Epithelial cell of esophagus (primary cell): Measurements from ENCODE around the gene CASZ1.

Experiments used
- DNase-seq: peaks from one replicate; pipeline ENCODE4 v3.0.0; 2010; ENCODE audit warnings: low read depth
- H3K4me3 ChIP-seq: 2 replicates; pipeline ENCODE4 v1.5.1; 2011; ENCODE audit warnings: mild to moderate bottlenecking, low read length, control low read depth
- CTCF ChIP-seq: IDR thresholded peaks from 2 replicates; pipeline ENCODE4 v1.5.1; 2011; ENCODE audit warnings: low read depth, mild to moderate bottlenecking, low read length, control low read depth, inconsistent platforms; ENCODE audit not compliant: insufficient read depth; ENCODE audit errors: missing control alignments

Gene CASZ1

GRCh38 chr1:10794724-10795275 is 1.6 kb downstream of the CASZ1 start:
- DNase-seq, result peak; percentile 31
- H3K4me3 ChIP-seq, result peak overlapping the region; percentile 85

DNA sequence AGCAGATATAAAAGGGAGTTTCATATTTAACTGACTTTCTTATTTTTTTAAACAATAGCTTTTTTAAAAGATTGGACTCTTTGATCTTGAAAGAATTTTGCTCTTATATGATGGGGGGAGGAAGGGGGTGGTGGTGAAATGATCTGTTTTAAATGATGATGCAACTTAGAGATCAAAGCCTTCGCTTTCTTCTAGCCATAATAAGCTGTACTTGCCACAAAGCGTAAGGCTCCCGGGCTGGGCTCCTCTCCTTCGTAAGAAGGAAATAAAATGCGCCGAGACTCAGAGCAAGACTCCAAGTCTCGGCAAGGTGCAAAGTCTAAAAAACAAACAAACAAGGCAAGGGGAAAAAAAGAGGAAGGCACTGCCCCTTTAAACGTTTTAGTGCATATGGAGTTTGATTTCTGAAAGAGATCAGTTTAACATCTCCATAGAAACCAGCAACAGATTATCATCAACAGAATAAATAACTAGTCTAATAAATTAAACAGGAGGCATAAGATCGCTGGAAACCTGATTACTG is 3.3 kb downstream of the CASZ1 start:
- peak overlapping the region; percentile 85 for H3K4me3 ChIP-seq
- TF ChIP-seq CTCF, result no peak
- DNase-seq, result peak; percentile 54

More at GRCh38 chr1:10794724-10795275, 1.6 kb downstream of the CASZ1 start:
- TF ChIP-seq CTCF, result no peak

- H3K4me3 ChIP-seq, result no peak overlapping the region
- no peak for DNase-seq
- no peak for TF ChIP-seq CTCF
Measured at GRCh38 chr1:10791105-10791951, 5.1 kb downstream of the CASZ1 start.

DNA sequence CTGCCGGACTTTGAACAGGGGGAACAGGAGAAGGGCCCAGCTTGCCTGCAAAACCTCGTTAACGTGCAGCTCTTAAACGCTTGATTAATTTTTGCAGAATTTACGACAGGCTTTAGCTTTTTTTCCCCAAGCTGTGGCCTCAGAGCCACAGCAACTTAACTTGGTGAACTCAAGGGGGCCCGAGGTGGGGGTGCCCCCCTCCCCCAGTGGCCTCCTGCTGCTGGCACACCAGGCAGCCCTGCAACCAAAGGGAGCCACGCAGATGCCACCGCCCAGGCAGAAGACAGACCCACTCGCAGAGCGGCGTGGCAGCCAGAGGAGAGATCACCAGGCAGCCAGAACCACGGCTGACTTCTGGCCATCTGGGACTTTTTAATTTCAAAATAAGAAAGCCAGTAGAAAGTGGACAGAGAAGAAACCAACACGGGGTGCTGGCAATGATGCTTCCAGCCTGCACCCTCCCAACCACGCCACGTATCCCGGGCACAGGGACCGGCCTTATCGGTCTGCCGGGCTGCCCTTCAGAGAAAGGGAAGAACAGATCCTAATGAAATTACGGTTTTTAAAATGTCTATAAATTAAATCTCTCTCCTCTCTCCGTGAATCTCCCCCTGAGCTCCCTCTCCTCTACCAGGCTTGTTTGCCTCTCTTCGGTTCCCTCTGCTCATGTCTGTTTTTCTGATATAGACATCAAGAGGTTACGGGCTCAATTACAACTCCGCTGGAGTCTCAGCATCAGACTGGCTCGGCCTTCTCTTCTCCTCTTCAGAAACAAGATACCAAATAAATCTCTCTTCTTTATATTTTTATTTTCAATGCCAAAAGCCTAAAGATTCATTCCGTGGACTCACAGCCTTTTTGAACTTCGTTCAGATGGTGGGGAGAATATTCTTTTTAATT is 6.4 kb downstream of the CASZ1 start:
- no peak overlapping the region for H3K4me3 ChIP-seq
- no peak for TF ChIP-seq CTCF
- DNase-seq, result no peak

DNA sequence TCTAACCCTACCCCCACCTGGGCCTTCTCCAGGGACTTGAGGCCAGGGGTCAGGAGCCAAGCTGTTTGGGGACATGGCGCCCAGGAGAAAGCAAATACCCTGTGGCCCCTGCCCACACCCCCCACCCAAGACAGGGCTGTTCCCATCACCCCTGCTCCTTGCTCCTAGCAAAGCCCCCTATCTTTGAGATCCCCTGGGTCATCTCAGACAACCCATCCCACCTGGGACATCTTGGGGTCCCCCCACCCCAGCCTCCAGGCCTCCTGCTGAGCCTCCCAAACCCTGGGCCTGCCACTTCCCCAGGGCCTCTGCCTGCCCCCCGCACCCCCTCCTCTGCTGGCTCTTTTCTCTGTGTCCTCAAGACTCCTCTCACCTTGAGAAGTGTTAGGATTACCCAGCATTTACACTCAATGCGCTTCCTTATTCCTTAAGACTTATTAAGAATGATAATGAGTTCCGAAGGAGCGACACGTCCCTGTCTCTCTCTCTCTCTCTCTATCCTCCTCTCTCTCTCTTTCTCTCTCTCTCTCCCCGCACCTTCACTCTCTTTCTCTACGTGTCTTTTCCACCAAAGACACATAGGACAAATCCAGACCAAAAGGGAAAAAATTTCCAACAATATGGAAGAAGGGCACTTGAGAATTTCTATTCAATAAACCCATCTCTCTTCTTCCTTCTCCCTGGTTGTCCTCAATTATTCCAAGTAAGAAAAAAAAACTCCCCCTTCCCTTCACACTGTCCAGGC is 7.2 kb downstream of the CASZ1 start:
- H3K4me3 ChIP-seq, result no peak overlapping the region
- DNase-seq, result no peak
- no peak for TF ChIP-seq CTCF

GRCh38 chr1:10788592-10789006 is 7.8 kb downstream of the CASZ1 start:
- no peak for DNase-seq
- TF ChIP-seq CTCF, result no peak
- no peak overlapping the region for H3K4me3 ChIP-seq
